HG03432 (cell line): ENCODE data around the gene GRID1.
A peak's percentile ranks its signal among the peaks of the same experiment; 100 is the strongest.

Source experiments
- ATAC-seq: cut with Tn5 transposase; IDR thresholded peaks from one replicate; pipeline ENCODE4 v1.9.1; 2021; ENCODE audit warnings: mild to moderate bottlenecking, moderate library complexity; ENCODE audit not compliant: unreplicated experiment

GRID1 gene

DNA sequence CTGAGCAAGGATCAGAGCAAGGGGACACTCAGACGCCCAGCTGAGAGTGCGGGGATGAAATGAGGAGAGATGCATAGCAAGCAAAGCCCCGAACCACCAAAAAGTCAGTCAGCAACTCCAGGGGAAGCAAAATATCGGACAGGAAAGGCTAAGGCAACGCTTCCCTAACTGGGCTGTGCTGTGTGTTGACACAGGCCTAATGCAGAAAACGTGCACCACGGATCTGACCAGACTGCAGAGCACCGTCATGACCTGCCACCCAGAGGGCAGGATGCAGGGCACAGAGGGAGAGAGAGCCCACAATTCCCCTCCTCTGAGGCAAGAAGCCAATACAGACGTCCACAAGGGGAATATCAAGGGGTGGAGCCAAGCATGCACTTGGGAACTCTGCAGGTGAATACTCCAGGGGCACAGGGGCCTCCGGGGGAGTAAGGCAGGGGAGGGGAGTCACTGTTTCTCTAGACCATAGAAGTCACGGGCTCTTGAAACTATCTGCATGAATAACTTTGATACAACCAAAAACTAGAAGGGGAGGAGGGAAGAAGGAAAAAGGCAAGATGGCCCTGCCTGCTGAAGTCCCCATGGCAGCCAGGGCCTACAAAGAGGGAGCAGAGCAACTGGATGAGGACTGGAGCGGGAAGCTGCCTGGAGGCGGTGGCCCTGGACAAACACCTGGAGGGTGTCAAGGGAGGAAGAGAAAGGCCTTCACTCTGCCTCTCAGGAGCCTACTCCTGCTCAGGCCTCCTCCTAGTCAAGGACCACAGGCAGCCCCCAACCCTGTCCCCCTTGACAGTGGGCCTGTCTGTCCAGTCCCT, 26.2 kb downstream of the GRID1 start:
- ATAC-seq: no peak

DNA sequence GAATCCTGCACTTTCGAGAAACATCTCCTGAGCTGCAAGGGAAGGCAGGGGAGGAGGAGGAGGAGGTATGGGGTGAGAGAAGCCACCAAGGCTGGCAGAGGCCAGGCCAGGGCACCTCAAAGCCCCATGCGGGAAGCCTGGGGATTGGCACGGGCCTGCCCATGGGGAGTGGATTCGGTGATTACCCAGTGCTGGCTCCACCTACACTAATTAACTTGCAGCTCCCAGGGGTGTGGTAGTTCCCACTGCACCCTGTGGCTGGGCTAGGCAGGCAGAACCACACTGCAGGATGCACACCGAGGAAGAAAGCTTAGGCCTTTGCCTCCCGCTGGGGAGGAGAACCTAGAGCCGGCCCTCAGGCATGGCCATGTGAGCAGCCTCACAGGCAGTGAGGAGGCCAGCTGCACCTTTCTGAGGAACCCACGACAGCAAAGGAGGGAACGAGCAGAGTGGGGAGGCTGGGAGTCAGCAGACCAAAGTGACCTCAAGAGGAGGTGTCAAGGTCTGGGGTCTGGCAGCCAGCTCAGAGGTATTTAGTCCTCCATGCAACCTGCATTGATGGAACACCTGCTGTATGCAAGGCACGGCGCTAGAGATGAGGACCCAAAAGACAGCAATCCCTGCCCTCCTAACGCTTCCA, 27.2 kb downstream of the GRID1 start:
- no peak for ATAC-seq

- peak; percentile 76 for ATAC-seq
Observed at GRCh38 chr10:86337121-86337601, 29.4 kb downstream of the GRID1 start.

- ATAC-seq: no peak
Observed at GRCh38 chr10:86336341-86336740, 30.3 kb downstream of the GRID1 start.

DNA sequence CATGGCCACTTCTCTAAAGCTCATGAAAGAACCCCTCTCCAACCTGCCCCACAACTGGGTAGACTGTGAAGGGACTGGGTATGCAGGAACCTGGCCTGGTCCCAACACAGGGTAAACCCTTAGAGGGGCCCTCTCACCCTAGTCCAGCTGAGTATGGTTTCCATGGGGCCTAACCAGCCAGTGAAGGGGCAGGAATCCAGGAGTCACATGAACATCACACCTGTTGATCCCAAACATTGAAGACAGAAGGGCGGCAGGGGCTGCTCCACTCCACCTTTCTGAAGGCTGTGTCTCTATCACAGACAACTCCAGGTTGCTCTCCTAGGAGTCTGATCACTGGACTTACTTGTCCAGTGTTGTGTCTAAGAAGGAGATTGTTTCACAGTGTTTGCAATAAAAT, 30.8 kb downstream of the GRID1 start:
- no peak for ATAC-seq

DNA sequence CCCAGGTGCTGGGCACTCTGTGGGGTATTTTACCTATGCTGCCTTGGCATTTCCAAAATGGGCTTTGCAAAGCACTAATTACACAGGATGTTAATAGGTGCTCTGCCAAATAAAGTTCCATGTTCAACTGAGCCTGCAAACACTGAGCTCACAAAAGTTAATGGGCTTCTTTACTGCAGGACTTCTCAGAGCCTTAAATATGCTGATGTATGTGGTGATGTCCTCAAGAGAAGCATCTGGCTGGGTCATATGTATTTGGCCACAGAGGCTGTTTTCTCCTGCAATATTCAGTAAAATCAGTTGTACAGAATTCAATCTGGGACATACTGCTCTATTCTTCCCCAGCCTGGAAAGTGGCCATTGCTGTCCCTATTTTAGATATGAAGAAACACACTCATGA, 31.3 kb downstream of the GRID1 start:
- ATAC-seq: no peak

DNA sequence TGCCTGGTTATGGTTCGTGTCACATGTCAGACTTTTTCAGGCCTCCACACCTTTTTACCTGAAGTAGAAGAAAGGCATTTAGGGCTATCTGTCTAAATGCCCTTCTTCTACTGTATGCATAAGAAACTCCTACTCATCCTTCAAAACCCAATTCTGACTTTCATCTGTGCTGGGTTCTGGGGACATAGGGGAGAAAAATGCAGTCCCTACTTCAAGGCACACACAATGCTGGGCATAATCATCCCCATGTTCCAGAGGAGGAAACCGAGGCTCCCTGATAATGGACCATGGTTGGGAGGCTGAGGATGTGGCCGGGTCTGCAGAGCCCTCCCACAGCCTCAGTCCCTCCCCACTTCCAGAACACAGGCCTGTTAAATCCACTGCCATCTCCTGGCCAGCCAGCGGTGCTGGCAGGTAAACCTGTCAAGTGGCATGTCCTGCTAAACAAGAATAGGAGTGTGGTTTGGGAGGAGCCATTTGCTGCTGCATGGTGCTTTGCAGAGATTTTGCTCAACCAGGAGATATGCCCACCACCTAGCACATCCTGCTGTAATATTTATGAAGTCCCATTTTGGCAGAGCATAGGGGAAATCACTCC, 32.0 kb downstream of the GRID1 start:
- ATAC-seq: no peak

GRCh38 chr10:86333826-86334487, 32.6 kb downstream of the GRID1 start:
- no peak for ATAC-seq

DNA sequence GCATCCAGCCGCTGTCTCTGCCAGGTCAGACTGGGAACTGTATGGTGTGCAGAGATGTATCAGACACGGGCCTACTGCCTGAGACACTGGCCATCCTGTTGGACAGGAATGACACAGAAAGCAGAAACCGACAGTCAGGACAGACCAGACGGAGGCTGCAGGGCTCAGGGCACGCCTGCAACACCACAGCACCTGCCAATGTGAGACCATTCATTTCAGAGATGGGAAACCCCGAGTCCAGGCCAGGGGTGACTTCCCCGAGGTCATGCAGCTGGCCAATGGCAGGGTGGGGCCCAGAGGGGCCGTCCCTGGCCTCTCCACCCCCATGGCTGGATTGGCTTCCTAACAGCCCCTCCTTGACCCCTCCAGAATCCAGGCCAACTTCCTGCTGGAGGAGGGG, 34.7 kb downstream of the GRID1 start:
- ATAC-seq: no peak

DNA sequence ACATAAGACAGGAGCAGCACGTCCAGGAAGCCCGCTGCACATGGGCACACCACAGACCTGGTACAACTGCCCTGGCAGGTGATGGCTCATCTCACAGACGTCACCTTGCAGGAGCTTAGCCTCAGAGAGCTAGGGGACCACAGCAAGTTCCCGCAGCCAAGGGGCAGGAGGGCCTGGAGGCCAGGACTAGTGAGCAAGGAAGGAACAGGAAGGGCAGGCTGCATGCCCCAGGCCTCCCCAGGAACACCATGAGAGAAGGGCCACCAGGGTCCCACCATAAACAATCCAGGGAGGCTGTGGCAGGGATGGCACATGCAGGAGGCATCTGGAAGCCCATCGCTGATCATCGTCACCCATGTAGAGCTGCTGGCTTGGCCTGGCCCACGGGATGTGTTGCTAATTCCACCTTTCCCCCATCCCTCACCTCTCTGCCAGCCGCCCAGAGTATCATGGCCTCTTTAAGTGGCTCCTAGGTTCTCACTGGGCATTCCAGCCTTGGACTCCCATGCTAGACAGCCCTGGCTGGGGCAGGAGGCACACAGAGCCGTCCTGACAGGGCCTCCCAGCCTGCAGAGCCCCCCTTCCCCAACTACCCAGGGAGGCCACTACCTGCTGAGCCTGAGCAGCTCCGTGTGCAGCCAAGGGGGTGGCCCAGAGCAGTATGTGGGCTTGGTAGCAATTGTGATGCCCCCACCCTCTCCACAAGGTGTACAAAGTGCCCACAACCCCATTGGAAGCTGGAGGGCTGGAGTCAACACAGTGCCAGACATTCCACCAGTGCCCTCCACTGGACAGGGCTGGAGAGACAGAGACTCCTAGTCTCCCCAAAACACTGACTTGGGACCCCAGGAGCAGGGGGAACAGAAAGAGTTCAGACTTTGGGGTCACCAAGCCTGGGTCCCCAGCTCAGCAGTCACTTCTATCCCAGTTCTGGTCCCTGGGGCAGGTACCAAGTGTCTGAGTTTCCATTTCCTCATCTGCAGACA, 35.5 kb downstream of the GRID1 start:
- no peak for ATAC-seq

- ATAC-seq: no peak
Observed at GRCh38 chr10:86329896-86330680, 36.5 kb downstream of the GRID1 start.

GRCh38 chr10:86329093-86329710, 37.4 kb downstream of the GRID1 start:
- ATAC-seq: no peak

GRCh38 chr10:86327954-86328725, 38.5 kb downstream of the GRID1 start:
- ATAC-seq: no peak

DNA sequence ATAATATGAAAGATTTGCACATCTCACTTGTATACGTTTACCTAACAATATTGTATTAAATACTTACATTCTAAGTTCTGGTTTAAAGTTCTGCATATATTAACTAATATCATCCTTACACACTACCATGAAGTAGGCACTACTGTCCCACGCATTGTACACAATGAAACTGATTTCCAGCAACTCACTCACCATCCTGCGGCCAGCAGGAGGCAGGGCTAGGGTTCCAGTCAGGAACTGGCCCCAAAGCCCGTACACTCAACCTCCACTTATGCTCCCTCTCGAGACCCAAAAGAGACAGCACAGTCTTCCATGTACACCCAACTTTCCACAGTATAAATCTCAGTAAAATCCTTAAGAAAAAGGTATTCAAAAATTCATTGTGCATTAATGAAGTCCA, 41.4 kb downstream of the GRID1 start:
- ATAC-seq: no peak

GRCh38 chr10:86321568-86321967, 45.0 kb downstream of the GRID1 start:
- ATAC-seq: no peak

GRCh38 chr10:86319676-86320075, 46.9 kb downstream of the GRID1 start:
- no peak for ATAC-seq

GRCh38 chr10:86317949-86318725, 48.5 kb downstream of the GRID1 start:
- no peak for ATAC-seq

GRCh38 chr10:86316990-86317389, 49.6 kb downstream of the GRID1 start:
- ATAC-seq: no peak
